ENCODE measurements around the gene TREM1.

DNA sequence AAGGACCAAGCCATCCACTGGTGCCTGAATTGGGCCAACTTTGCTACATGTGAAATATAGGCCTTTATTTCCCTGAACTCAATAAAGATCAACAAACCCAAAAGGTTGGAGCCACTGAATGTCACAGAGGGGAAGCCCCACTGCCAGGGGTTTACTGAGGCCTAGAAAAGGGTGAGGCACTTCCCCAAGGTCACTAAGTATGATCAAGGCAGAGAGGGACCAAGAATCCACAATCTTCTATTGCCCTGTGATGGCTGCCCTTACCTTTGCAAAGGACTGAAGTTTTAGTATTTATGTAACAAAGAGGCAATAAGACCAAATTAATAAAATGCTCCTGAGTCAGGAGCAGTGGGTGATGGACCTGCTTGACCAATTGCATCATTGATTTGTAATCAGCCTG is 18.0 kb downstream of the TREM1 start:
- TF ChIP-seq POLR2A (IDR thresholded peaks at IDR 0.05; ENCODE audit: extremely low read depth, insufficient read length) (no peak), MYC (IDR thresholded peaks at IDR 0.05; ENCODE audit: low read depth, low read length) (no peak)
- TF ChIP-seq, protein P1, sequence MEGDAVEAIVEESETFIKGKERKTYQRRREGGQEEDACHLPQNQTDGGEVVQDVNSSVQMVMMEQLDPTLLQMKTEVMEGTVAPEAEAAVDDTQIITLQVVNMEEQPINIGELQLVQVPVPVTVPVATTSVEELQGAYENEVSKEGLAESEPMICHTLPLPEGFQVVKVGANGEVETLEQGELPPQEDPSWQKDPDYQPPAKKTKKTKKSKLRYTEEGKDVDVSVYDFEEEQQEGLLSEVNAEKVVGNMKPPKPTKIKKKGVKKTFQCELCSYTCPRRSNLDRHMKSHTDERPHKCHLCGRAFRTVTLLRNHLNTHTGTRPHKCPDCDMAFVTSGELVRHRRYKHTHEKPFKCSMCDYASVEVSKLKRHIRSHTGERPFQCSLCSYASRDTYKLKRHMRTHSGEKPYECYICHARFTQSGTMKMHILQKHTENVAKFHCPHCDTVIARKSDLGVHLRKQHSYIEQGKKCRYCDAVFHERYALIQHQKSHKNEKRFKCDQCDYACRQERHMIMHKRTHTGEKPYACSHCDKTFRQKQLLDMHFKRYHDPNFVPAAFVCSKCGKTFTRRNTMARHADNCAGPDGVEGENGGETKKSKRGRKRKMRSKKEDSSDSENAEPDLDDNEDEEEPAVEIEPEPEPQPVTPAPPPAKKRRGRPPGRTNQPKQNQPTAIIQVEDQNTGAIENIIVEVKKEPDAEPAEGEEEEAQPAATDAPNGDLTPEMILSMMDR (IDR thresholded peaks at IDR 0.05; ENCODE audit: low read depth, low read length), result no peak
- TF ChIP-seq, protein P2, sequence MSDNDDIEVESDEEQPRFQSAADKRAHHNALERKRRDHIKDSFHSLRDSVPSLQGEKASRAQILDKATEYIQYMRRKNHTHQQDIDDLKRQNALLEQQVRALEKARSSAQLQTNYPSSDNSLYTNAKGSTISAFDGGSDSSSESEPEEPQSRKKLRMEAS (IDR thresholded peaks at IDR 0.05; ENCODE audit: low read depth, low read length), result no peak
